GM10266 (cell line): Measurements from ENCODE around the gene KPNA4.
"Not testable (repeated sequence)": the region's sequence is repeated elsewhere in the genome, so short reads cannot be mapped to it uniquely, and the experiment has no call there.

ENCODE experiments used
- DNase-seq: peaks from one replicate; pipeline ENCODE4 v3.0.0; 2012; ENCODE audit errors: extremely low spot score
- CTCF ChIP-seq: IDR thresholded peaks from 2 replicates; pipeline ENCODE4 v1.5.1; 2012; ENCODE audit warnings: mild to moderate bottlenecking, low read depth; ENCODE audit not compliant: control insufficient read depth, insufficient read depth; ENCODE audit errors: missing control alignments

Gene KPNA4

GRCh38 chr3:160540551-160540950, 24.8 kb downstream of the KPNA4 start:
- TF ChIP-seq CTCF = no peak
- no peak for DNase-seq

GRCh38 chr3:160538895-160539294, 26.5 kb downstream of the KPNA4 start:
- no peak for TF ChIP-seq CTCF
- DNase-seq = no peak

GRCh38 chr3:160537729-160538128, 27.6 kb downstream of the KPNA4 start:
- TF ChIP-seq CTCF = no peak
- no peak for DNase-seq

- TF ChIP-seq CTCF = no peak
- DNase-seq = no peak
Observed at GRCh38 chr3:160532371-160532770, 33.0 kb downstream of the KPNA4 start.

- TF ChIP-seq CTCF = no peak
- no peak for DNase-seq
Observed at GRCh38 chr3:160531311-160531710, 34.1 kb downstream of the KPNA4 start.

GRCh38 chr3:160516391-160516790, 49.0 kb downstream of the KPNA4 start:
- DNase-seq = not testable (repeated sequence)

GRCh38 chr3:160501325-160501724, 64.0 kb downstream of the KPNA4 start:
- no peak for TF ChIP-seq CTCF
- DNase-seq = no peak

- no peak for TF ChIP-seq CTCF
- no peak for DNase-seq
Observed at GRCh38 chr3:160498202-160498601, 67.2 kb downstream of the KPNA4 start.
